HepG2 (cell line): Measurements from ENCODE around the gene MAPKAPK3. TPM values are rescaled to one million over a fixed set of nuclear protein-coding genes. Genes with fewer than 3 reads are reported as not detected.

Experiments used
- ATAC-seq: fragments of 200-7000 bp; cut with Tn5 transposase; 3 replicates; pipeline ENCODE4 v1.9.1; 2020; ENCODE audit warnings: mild to moderate bottlenecking, moderate library complexity
- BruUV-seq: library from RNA; stranded (reverse); fragments of 400-500 nt; replicated peaks from 2 replicates; lab custom pipeline; 2021; lab: Mats Ljungman, UMichigan
- CTCF ChIA-PET: fragments of 300-600 bp; formaldehyde crosslinking; extraction: SDS; loops from one replicate; lab custom pipeline; 2021; ENCODE audit warnings: low total read pairs, inconsistent platforms, low intra/inter-chr PET ratio; lab: Yijun Ruan, JAX
- POLR2A ChIA-PET: fragments of 350-600 bp; sonication (Branson Sonifier 250); formaldehyde crosslinking; loops from one replicate; lab custom pipeline; 2020; ENCODE audit warnings: antibody characterized with exemption, inconsistent platforms; lab: Yijun Ruan, JAX
- DNase-seq: peaks from one replicate; pipeline ENCODE4 v3.0.0-alpha.2; 2015; ENCODE audit warnings: low spot score
- FAIRE-seq: peaks from 3 replicates; lab custom pipeline; 2011; peaks lifted over from hg19 to GRCh38; lab: Jason Lieb, UNC
- H2AFZ ChIP-seq: one replicate; pipeline ENCODE4 v1.6.1; 2011; ENCODE audit warnings: low read length, inconsistent platforms
- H3K27ac ChIP-seq: fragments of 300-600 bp; 3 replicates; pipeline ENCODE4 v1.8.0; 2011; ENCODE audit warnings: mixed run types, mild to moderate bottlenecking, mixed read lengths, low read length, inconsistent platforms; ENCODE audit not compliant: insufficient read depth; ENCODE audit errors: extremely low read length
- H3K27me3 ChIP-seq, 2 experiments: fragments of 200-600 bp in 1 of 2; 2 replicates in 1 of 2; 3 replicates in 1 of 2; pipeline versions ENCODE4 v1.6.0 to v1.8.0; 2011; ENCODE audit warnings: low read length in 2 of 2, mild to moderate bottlenecking in 2 of 2, moderate library complexity in 2 of 2, inconsistent platforms in 1 of 2; ENCODE audit not compliant: insufficient read depth in 2 of 2, control insufficient read depth in 1 of 2
- H3K36me3 ChIP-seq, 2 experiments: fragments of 200-600 bp in 1 of 2; replicated peaks in 1 of 2; 2 replicates in 1 of 2; 3 replicates in 1 of 2; pipeline versions ENCODE4 v1.5.1 to v1.8.0; 2011; ENCODE audit warnings: low read length in 2 of 2, inconsistent platforms in 1 of 2; ENCODE audit not compliant: insufficient read depth in 2 of 2, control insufficient read depth in 1 of 2
- H3K4me1 ChIP-seq: 2 replicates; pipeline ENCODE4 v1.5.1; 2012; ENCODE audit warnings: low read length, inconsistent platforms; ENCODE audit not compliant: insufficient read depth
- H3K4me2 ChIP-seq: 2 replicates; pipeline ENCODE4 v1.6.0; 2011; ENCODE audit warnings: low read depth, low read length, inconsistent platforms
- H3K4me3 ChIP-seq, 3 experiments: fragments of 200-600 bp in 1 of 3; sonication (generic), shearing (Covaris generic) in 1 of 3; replicated peaks in 1 of 3; 2 replicates each; pipeline ENCODE4 v1.5.1; 2011 to 2016; ENCODE audit warnings: low read length in 3 of 3, inconsistent platforms in 2 of 3, low read depth in 2 of 3, mild to moderate bottlenecking in 2 of 3, control low read depth in 1 of 3, mixed read lengths in 1 of 3; ENCODE audit not compliant: insufficient read depth in 1 of 3
- H3K79me2 ChIP-seq: one replicate; pipeline ENCODE4 v1.6.1; 2011; ENCODE audit warnings: low read length, inconsistent platforms; ENCODE audit not compliant: insufficient read depth
- H3K9ac ChIP-seq: 2 replicates; pipeline ENCODE4 v1.6.0; 2011; ENCODE audit warnings: mild to moderate bottlenecking, low read depth, low read length, inconsistent platforms; ENCODE audit not compliant: insufficient read depth
- H3K9me3 ChIP-seq: 2 replicates; pipeline ENCODE4 v1.5.1; 2012; ENCODE audit warnings: mild to moderate bottlenecking, low read length
- H4K20me1 ChIP-seq: 2 replicates; pipeline ENCODE4 v1.6.0; 2011; ENCODE audit warnings: inconsistent platforms, mild to moderate bottlenecking, low read length, moderate library complexity; ENCODE audit not compliant: insufficient read depth
- BHLHE40 ChIP-seq: IDR thresholded peaks from 2 replicates; pipeline ENCODE4 v1.6.1; 2011; ENCODE audit warnings: low read length, improper control_type of control experiment
- CENPX ChIP-seq: sonication (generic); formaldehyde crosslinking; IDR thresholded peaks from 2 replicates; pipeline ENCODE4 v1.9.0; 2021; ENCODE audit warnings: mild to moderate bottlenecking, missing genetic modification reagents, moderate library complexity
- DMAP1 ChIP-seq: IDR thresholded peaks from 2 replicates; pipeline ENCODE4 v1.6.1; 2016
- EED ChIP-seq: sonication (generic); formaldehyde crosslinking; IDR thresholded peaks from 2 replicates; pipeline ENCODE4 v1.5.0; 2020; ENCODE audit warnings: mild to moderate bottlenecking, missing genetic modification reagents
- FOXK1 ChIP-seq: sonication (generic); formaldehyde crosslinking; IDR thresholded peaks from 2 replicates; pipeline ENCODE4 v1.4.0; 2020; ENCODE audit warnings: low read depth, missing genetic modification reagents, borderline replicate concordance
- HDAC1 ChIP-seq: sonication (generic); formaldehyde crosslinking; IDR thresholded peaks from 2 replicates; pipeline ENCODE4 v1.5.1; 2020; ENCODE audit warnings: mild to moderate bottlenecking, missing genetic modification reagents
- MTA1 ChIP-seq: sonication (generic); formaldehyde crosslinking; IDR thresholded peaks from 2 replicates; pipeline ENCODE4 v1.4.0; 2020; ENCODE audit warnings: missing genetic modification reagents, mild to moderate bottlenecking, borderline replicate concordance
- RARG ChIP-seq: sonication (generic); formaldehyde crosslinking; IDR thresholded peaks from 2 replicates; pipeline ENCODE4 v1.4.0; 2020; ENCODE audit warnings: low read depth, mild to moderate bottlenecking, missing genetic modification reagents
- SAP130 ChIP-seq: IDR thresholded peaks from 2 replicates; pipeline ENCODE4 v1.6.1; 2016; ENCODE audit warnings: low read depth
- ZKSCAN8 ChIP-seq: IDR thresholded peaks from 2 replicates; pipeline ENCODE4 v1.6.1; 2016; ENCODE audit warnings: borderline replicate concordance, missing genetic modification reagents, missing compliant biosample characterization
- ZNF879 ChIP-seq: sonication (generic); formaldehyde crosslinking; IDR thresholded peaks from 2 replicates; pipeline ENCODE4 v1.8.1; 2023; ENCODE audit warnings: missing genetic modification reagents
- WGBS: methylation state at CpG from one replicate; pipeline ENCODE4 v1.1.6; 2017; ENCODE audit warnings: low lambda C conversion rate; 5-methylcytosine and 5-hydroxymethylcytosine counted together
- in situ Hi-C: cut with HindIII; loops from 2 replicates; pipeline ENCODE4 v1.10.0; 2017; ENCODE audit warnings: low pct_unique_long_range_greater_than_20kb; ENCODE audit not compliant: extremely low pct_ligation_motif_present
- intact Hi-C: fragments of 100-400 bp; cut with micrococcal nuclease; formaldehyde crosslinking; loops from one replicate; pipeline ENCODE4 v1.10.0; 2022; ENCODE audit not compliant: unreplicated experiment
- polyA plus RNA-seq, 8 experiments: library from polyadenylated mRNA; depleted of rRNA in 3 of 8; stranded (reverse) in 7 of 8; unstranded in 1 of 8; fragments of >200 nt; fragmentation: Illumina TruSeq in 4 of 8; extraction: Trizol in 4 of 8; gene quantifications; 2 replicates each; pipeline versions ENCODE4 v1.2.1 to v1.2.3, GENCODE V29; 2011 to 2016; ENCODE audit warnings: low read depth in 4 of 8, missing spikeins in 1 of 8, mixed read lengths in 1 of 8; ENCODE audit not compliant: insufficient read depth in 1 of 8
- total RNA-seq, 5 experiments: library from RNA; depleted of rRNA; stranded (reverse); fragments of >200 nt; fragmentation: Illumina TruSeq; extraction: Trizol; gene quantifications; 2 replicates each; pipeline ENCODE4 v1.2.3, GENCODE V29; 2016; ENCODE audit warnings: low read depth in 1 of 5
- TF ChIP-seq, protein P1 (sequence below): fragments of 450-650 bp; IDR thresholded peaks from 2 replicates; pipeline ENCODE4 v1.6.1; 2017; ENCODE audit warnings: mild to moderate bottlenecking
- TF ChIP-seq, protein P2 (sequence below): sonication (generic); formaldehyde crosslinking; IDR thresholded peaks from 2 replicates; pipeline ENCODE4 v1.5.0; 2020; ENCODE audit warnings: mild to moderate bottlenecking, missing genetic modification reagents, moderate library complexity
- TF ChIP-seq, protein P3 (sequence below): sonication (generic); formaldehyde crosslinking; IDR thresholded peaks from 2 replicates; pipeline ENCODE4 v1.5.1; 2020; ENCODE audit warnings: mild to moderate bottlenecking, missing genetic modification reagents, borderline replicate concordance

Gene MAPKAPK3
- total and polyA plus RNA-seq, 2 of the 13 experiments (the other 11 are each of a cell fraction or from before 2014, with no cell fraction given) = 39.9 to 41.2 TPM

DNA sequence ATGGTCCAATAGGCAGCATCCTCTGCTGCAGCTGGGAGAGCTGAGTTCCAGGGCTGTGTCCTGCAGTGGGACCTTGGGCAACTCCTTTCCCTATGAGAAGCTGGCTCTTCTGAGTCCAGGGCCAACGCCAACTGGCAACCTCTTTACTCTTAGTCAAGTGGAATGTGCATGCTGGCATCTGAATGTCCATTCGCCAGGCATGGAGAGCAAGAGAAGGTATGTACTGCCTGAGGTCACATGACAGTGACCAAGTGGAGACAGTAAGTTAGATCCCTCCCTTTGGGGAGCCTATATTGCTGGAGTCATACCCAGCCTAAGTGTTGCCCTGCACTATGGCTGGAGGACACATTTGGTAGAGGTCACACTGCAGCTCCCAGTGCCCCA is 35.5 kb upstream of the MAPKAPK3 start (continued):
- TF ChIP-seq, protein P1, sequence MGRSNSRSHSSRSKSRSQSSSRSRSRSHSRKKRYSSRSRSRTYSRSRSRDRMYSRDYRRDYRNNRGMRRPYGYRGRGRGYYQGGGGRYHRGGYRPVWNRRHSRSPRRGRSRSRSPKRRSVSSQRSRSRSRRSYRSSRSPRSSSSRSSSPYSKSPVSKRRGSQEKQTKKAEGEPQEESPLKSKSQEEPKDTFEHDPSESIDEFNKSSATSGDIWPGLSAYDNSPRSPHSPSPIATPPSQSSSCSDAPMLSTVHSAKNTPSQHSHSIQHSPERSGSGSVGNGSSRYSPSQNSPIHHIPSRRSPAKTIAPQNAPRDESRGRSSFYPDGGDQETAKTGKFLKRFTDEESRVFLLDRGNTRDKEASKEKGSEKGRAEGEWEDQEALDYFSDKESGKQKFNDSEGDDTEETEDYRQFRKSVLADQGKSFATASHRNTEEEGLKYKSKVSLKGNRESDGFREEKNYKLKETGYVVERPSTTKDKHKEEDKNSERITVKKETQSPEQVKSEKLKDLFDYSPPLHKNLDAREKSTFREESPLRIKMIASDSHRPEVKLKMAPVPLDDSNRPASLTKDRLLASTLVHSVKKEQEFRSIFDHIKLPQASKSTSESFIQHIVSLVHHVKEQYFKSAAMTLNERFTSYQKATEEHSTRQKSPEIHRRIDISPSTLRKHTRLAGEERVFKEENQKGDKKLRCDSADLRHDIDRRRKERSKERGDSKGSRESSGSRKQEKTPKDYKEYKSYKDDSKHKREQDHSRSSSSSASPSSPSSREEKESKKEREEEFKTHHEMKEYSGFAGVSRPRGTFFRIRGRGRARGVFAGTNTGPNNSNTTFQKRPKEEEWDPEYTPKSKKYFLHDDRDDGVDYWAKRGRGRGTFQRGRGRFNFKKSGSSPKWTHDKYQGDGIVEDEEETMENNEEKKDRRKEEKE = no peak

DNA sequence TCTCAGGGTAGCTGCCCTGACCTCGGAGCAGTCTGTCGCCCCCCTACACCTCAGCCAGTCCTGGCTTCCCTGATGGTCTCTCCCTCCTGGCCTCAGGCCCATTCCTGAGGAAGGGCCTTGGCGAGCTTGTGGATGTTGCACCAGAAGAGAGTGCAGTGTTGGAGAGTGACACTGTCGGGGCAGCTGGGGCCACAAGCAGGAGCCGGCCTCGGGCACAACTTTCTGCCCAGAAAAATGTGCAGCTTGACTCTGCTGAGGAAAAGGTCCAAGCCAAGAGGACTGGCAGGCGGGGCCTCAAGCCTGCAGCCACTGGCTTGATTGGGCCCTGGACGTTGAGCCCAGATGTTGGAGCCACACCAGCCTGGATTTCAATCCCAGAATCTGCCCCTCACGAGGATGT is 34.9 kb upstream of the MAPKAPK3 start:
- no peak overlapping the region for H2AFZ ChIP-seq
- no peaks in the 10 kb centered on the region; a peak in 2 of 5 replicates for H3K36me3 ChIP-seq
- WGBS = 83% methylated on average over 8 of the region's 9 CpGs
- no peak for FAIRE-seq
- ChIA-PET POLR2A (interaction anchor here (1.1 to 4.3 kb wide), 3 partner anchors 10 to 30 kb away, joined by 3 to 20 read pairs (median 8); partner anchors contain the start of gene CISH), CTCF (no interaction called here)
- in situ Hi-C loops = no loop called here
- DNase-seq = no peak
- H3K9ac ChIP-seq = no peak overlapping the region
- H3K27me3 ChIP-seq = no peaks in the 10 kb centered on the region
- no peak overlapping the region for H3K4me2 ChIP-seq
- H3K4me3 ChIP-seq = no peak overlapping the region
- intact Hi-C loops = no loop called here
- H3K79me2 ChIP-seq = no peaks in the 10 kb centered on the region
- H4K20me1 ChIP-seq = no peaks in the 10 kb centered on the region
- peaks cover 58% of the 10 kb centered on the region for H3K4me1 ChIP-seq
- no peaks in the 10 kb centered on the region for H3K9me3 ChIP-seq
- ATAC-seq = no peak
- no peak overlapping the region for H3K27ac ChIP-seq
- BruUV-seq = no TSS peak
- TF ChIP-seq, protein P2, sequence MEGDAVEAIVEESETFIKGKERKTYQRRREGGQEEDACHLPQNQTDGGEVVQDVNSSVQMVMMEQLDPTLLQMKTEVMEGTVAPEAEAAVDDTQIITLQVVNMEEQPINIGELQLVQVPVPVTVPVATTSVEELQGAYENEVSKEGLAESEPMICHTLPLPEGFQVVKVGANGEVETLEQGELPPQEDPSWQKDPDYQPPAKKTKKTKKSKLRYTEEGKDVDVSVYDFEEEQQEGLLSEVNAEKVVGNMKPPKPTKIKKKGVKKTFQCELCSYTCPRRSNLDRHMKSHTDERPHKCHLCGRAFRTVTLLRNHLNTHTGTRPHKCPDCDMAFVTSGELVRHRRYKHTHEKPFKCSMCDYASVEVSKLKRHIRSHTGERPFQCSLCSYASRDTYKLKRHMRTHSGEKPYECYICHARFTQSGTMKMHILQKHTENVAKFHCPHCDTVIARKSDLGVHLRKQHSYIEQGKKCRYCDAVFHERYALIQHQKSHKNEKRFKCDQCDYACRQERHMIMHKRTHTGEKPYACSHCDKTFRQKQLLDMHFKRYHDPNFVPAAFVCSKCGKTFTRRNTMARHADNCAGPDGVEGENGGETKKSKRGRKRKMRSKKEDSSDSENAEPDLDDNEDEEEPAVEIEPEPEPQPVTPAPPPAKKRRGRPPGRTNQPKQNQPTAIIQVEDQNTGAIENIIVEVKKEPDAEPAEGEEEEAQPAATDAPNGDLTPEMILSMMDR (CRISPR knock-in tag) = no peak
- TF ChIP-seq ZNF879 (no peak), BHLHE40 (no peak), HDAC1 (CRISPR knock-in tag) (no peak), DMAP1 (CRISPR knock-in tag) (no peak), FOXK1 (CRISPR knock-in tag) (no peak), CENPX (no peak), RARG (no peak), ZKSCAN8 (no peak), SAP130 (CRISPR knock-in tag) (no peak), MTA1 (CRISPR knock-in tag) (no peak), EED (CRISPR knock-in tag) (no peak)
- TF ChIP-seq, protein P3, sequence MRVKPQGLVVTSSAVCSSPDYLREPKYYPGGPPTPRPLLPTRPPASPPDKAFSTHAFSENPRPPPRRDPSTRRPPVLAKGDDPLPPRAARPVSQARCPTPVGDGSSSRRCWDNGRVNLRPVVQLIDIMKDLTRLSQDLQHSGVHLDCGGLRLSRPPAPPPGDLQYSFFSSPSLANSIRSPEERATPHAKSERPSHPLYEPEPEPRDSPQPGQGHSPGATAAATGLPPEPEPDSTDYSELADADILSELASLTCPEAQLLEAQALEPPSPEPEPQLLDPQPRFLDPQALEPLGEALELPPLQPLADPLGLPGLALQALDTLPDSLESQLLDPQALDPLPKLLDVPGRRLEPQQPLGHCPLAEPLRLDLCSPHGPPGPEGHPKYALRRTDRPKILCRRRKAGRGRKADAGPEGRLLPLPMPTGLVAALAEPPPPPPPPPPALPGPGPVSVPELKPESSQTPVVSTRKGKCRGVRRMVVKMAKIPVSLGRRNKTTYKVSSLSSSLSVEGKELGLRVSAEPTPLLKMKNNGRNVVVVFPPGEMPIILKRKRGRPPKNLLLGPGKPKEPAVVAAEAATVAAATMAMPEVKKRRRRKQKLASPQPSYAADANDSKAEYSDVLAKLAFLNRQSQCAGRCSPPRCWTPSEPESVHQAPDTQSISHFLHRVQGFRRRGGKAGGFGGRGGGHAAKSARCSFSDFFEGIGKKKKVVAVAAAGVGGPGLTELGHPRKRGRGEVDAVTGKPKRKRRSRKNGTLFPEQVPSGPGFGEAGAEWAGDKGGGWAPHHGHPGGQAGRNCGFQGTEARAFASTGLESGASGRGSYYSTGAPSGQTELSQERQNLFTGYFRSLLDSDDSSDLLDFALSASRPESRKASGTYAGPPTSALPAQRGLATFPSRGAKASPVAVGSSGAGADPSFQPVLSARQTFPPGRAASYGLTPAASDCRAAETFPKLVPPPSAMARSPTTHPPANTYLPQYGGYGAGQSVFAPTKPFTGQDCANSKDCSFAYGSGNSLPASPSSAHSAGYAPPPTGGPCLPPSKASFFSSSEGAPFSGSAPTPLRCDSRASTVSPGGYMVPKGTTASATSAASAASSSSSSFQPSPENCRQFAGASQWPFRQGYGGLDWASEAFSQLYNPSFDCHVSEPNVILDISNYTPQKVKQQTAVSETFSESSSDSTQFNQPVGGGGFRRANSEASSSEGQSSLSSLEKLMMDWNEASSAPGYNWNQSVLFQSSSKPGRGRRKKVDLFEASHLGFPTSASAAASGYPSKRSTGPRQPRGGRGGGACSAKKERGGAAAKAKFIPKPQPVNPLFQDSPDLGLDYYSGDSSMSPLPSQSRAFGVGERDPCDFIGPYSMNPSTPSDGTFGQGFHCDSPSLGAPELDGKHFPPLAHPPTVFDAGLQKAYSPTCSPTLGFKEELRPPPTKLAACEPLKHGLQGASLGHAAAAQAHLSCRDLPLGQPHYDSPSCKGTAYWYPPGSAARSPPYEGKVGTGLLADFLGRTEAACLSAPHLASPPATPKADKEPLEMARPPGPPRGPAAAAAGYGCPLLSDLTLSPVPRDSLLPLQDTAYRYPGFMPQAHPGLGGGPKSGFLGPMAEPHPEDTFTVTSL (CRISPR knock-in tag) = no peak
